Colon (tissue), 2 donors: ENCODE measurements around the gene HOXD8.

ENCODE experiments used
- FAIRE-seq: peaks from 2 replicates; lab custom pipeline; 2012; peaks lifted over from hg19 to GRCh38; lab: Jason Lieb, UNC
- donor health status: control.
- donor health status: control.

HOXD8 gene

DNA sequence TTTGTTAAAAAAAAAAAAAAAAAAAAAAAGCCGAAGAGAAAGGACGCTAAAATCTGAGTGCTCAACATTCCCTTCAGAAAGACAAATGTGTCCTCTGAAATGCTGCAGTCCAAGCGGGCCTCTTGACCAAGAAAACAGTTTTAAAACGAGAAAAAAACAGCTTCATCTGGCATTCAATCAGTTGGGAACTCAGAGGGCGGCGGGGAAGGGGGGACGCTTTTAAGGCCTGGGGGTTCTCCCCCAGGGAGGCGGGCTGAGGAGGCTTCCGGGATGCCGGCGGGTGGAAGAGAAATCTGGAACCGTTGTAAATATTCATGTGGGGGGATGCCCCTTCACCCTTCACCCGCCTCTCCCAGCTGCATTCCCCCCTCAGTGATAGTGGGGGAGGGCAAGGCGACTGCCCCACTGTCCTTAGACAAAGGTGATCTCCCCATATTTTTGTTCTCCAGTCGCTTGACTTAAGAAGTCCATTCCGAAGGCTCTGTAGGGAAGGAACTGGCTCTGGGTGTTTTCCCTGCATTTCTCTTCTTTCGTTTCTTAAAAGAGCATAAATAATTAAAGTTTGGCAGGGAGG, 25.7 kb upstream of the HOXD8 start:
- FAIRE-seq, result no peak

DNA sequence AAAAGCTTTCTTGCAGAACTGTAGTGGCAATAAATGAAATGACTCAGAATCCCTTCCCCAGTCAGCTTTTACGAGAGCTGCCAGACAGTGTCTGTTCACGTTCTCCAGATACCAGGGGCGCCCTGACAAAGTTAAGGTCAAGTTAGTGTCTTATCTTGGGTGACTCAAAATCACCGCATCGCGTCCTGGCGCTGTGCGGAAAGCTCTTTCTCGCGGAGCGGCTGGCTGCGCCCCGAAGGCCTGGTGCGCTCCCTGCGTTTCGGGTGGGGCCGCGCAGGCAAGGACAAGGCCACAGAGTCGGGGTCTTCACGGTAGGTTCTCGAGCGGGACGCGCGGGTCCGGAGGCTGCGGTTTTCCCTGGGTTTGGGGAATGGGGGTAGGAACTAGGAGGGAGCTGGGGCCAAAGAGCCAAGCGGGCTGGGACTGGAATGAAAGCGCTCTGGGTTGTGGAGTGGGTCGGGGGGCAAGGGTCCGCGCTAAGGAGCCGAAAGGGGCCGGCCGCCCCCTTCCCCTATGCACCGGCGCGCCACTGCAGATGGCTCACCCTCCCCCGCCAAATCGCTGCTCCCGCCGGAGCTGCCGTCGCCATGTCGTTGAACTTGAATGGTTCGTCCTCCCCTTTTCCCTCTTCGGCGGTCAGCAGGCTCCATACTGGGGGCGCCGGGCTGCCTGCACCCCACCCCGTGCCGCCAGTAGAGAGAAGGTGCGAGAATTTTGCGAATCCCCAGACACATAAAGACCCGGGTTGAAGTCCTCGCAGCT, 25.0 kb upstream of the HOXD8 start:
- no peak for FAIRE-seq

DNA sequence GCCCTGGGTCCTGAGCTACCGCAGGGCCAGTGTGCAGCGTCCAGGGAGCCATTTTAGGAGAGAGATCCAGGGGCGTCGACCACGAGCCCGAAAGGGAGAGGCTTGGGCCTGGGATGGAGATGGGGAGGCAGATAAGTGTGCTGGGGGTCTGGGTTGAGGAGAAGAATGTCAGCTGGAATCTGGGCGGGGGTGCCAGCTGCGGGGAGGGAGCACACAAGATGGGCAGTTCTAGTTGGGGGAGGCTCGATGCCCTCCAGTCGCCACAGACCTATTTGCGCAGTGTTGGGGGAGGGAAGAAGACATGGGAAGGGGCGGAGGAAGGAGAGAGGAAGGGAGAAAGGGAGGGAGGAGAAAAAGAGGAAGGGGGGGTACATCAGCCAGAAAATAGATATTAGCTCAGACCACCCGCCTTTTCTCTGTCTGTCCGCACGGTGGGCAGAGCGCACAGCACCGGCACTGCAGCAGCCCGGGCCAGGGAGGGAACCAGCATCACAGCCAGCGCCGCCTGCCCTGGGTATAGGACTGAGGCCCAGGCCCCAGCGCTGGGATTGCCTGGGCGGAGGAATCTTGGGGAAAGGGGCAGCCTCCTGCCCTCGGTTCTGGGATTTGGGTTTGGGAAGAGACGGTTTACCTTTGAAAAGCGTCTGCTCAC, 24.3 kb upstream of the HOXD8 start:
- no peak for FAIRE-seq

DNA sequence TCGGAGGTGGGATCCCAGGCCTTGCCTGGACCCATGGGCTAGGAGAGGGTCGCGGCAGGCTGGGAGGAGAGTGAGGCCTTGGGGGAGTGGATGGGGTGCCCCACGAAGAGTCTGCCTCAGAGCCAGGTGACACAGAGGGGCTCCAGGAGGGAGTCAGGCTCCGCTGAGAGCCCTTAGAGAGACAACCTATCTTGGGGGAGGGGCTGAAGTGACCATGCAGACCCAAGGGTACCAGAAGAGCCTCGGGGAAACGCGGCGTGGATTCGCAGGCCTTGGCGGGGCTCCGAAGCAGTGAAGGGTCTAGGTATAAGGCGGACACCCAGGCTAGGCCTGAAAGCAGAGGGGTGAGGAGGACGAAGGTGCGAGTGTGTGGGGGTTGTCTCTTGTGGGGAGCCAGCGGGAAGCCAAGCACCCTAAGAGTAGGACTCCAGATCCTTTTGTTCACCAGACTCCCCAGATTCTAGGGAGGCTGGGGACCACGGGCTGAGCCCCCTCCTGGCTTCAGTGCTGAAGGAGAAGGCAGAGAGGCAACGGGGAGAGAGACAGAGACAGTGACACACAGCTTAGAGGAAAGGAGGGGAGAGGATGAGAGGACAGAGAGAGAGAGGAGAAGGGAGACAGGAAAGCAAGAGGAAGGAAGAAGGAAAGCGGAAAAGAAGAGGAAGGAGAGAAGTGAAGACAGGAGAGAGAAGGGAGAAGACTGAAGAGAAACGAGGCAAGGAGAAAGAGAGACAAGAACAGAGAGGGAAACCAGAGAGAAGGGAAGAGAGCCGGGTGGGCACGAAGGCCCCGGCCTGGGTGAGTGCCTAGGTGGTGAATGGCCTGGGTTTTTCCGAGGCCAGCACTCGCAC, 23.6 kb upstream of the HOXD8 start:
- FAIRE-seq, result no peak

DNA sequence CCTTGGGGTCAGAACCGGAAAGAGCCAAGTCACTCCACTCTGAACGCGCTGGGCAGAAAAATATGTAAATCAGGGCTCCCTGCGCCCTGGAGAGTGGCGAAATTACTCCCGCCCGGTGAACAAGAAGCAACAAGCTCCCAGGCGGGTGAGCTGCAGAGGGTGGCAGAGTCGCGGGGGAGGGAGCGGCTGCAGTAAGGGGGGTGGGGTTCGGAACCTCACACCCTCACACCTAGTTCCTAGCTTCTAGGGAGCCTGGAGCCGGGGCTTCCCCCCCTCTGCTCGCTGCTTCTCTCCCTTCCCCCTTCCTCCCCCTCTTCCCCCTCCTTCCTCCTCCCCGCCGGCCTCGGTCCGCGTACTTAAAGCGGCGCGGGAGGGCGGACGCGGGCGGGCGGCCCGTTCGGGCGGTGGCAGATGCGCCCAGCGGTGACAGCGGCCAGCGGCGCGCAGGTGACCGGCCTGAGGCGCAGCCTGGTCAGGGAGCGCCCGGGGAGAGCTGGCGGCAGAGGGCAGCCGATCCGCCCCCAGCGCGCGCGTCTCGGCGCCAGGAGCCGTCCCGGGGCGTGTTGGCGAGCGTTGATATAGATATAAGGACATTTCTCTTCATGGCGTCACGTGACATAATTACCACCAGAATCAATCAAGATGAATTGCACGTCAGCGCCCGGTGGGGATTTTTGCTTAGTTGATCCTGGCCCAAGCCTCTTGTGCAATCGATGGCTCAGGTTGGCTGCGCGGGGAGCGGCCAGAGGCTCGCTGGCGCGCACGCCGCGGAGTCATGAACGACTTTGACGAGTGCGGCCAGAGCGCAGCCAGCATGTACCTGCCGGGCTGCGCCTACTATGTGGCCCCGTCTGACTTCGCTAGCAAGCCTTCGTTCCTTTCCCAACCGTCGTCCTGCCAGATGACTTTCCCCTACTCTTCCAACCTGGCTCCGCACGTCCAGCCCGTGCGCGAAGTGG, 22.6 kb upstream of the HOXD8 start, which contains the start of gene HOXD11:
TSS of gene HOXD11 (plus strand) at position 700 of the 959 bp plus-strand sequence. CDS start at position 776, 76 bp downstream.
- FAIRE-seq, result no peak

DNA sequence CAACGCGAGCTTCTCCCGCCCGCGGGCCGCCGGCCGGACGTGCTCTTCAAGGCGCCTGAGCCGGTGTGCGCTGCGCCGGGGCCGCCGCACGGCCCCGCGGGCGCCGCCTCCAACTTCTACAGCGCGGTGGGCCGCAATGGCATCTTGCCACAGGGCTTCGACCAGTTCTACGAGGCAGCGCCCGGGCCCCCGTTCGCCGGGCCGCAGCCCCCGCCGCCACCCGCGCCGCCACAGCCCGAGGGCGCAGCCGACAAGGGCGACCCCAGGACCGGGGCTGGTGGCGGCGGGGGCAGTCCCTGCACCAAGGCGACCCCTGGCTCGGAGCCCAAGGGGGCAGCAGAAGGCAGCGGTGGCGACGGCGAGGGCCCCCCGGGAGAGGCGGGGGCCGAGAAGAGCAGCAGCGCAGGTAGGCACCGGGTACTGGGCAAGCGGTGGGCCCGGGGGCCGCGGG, 21.7 kb upstream of the HOXD8 start:
- FAIRE-seq, result no peak

DNA sequence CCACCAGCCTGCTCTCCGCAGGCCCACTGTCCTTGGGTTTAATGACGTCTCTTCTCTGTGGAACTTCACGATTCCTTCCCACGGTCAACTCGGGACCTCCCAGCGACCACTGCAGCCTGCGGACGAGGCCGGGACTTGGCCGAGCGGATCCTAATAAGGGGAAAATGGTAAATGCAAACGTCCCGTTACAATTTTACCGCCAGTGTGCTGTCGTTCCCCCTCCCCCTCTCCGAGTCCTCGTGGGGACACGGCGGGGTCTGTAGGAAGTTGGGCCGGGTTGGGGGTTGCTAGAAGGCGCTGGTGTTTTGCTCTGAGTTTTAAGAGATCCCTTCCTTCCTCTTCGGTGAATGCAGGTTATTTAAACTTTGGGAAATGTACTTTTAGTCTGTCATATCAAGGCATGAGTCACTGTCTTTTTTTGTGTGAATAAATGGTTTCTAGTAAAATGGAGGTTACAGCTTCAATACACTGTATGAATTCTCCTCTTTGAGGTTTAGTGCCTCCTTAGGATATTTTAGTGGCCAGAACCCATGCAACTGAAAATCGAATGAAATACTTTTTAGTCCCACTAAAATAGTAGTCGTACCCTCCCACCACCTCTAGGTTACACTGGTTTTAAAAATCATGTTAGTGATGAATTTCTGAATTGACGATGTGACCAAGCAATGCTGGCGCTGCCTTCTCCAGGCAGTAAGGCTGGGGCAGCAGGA, 20.2 kb upstream of the HOXD8 start:
- FAIRE-seq, result no peak

DNA sequence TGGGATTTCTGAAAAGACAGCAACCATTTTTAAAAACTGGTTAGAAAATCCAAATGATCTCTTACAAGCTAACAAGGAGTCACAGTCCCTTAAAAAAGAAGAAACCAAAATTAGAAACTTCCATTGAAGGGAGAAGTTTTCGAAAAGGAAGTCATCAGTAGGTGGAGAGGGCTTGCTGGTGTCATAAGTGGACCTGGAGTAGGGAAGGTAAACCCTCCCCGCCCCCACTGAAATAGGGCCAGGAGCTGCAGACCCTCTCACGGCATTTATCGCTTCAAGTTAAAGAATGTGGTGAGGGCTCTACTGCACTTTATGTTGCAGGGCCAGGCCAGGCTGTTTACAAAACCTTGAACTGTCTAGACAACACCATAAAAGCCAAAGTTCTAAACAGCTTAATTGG, 19.6 kb upstream of the HOXD8 start:
- FAIRE-seq, result no peak

DNA sequence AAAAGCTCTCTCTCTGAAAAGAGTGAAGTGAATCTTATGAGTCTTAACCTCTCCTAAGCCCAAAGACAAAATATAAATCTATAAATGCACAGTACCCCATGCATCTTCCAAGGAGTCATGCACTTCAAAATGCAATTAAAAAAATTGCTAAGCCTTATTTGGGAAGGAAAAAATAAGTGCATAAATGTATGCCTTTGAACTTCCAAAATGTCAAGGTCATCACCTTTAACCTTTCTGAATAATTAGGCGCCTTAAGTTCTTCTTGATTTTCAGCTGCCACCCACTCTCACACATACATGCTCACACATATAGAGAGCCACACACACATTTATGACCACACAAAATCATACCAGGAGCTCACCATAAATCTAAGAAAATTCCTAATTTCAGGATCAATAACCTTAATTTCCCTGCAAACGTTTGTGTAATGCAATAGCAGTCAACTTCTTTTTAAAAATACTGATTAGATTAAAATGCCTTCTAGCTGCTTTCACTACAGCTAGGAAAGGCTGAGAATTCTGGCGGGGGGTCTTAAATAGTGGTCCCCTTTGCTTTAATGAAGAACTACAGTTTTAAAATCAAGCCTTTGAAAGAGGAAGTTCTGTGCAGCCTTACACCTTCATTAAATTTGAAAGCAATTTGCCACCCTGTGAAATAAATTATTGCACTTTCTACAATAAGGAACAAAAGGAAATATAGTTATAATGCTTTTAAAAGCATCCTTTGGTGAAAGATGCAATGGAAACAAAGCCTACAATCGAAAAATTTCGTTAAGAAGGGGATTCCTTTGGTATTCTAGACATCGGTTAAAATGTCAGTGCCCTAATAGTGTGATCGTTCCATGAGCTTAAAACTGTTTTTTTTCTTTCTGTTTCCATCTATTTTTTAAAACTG, 18.8 kb upstream of the HOXD8 start:
- FAIRE-seq, result no peak

DNA sequence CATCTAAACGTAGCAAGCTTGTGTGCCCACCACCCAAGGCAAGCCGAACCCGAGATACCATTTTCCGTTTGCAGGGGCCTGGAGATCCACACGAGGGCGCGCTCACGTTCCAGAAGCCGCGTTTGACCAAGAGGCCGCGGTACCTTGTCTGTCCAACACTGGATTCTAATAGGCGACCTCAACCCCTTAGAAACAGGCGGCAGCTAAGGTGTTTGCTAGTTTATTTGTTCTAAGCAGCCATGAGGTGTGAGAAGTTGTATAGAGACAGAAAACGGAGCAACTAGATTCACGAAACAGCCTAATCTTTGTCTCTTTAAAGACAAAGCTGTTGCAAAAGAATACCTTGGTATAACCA, 18.2 kb upstream of the HOXD8 start:
- no peak for FAIRE-seq

DNA sequence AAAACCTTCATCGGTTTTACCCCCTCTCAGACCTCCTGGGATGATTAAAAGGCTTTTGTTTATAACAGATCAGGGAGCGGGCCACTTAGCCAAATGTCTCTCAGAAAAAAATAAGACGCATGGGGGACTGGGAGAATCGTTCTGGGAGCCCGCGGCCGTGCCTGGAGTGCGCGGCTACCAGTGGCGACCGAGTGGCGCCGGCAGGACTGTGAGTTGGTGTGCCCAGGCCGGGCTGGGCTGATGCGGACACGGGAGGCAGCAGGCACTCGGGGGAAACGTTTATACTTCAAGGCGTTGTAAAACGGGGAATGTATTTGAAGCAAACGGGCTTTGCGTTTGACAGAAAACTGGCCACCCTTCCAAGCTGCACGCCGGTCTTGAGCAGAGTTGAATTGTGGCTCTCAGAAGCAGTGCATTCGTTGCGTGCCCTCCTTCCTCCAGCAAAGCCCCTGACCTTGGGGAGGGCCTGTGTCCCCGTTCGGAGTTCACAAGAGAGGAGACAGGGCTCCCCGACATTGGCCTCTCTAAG, 17.6 kb upstream of the HOXD8 start:
- FAIRE-seq, result no peak

DNA sequence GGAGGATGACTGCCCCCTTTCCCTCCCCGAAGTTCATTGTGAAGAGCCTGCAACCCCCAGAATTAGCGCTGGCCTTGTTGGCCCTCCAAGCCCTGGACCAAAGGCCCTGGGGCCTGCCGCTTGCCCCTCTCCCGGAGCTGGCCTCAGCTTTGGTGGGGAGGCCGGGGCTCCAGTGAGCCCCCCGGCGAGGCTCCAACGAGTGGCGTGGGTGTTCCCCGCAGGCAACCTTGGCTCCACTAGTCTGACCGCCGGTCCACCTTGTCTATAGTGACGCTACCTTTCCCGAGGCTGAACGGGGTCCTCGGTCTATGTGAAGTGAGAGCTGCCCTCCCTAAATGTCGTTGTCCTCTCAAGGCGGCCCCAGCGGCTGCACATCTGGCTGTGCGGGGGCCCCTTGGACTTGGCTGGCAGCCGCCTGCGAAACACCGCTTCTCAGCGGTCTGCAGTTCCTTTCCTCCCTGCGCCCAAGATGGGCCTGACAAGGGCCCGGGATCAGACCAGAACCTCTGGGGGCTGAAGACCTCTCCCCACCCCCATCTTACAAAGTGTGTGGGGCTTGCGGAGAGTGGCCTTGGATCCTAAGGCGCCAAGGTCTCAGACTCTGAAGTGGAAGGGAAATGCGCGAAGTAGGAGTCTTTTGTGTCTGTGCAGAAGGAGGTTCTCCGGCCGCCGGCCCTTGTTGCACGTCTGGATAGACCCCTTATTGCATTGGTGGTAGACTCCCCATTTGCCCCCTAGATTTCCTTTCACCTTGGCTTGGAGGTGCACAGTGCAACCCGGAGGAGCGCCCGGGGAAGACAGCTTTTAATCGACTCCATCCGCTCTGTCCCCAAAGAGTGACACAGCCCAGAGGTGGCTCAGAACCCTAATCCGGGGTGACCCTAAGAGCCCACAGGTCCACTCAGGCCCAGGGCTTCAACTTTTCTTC, 16.9 kb upstream of the HOXD8 start:
- no peak for FAIRE-seq

DNA sequence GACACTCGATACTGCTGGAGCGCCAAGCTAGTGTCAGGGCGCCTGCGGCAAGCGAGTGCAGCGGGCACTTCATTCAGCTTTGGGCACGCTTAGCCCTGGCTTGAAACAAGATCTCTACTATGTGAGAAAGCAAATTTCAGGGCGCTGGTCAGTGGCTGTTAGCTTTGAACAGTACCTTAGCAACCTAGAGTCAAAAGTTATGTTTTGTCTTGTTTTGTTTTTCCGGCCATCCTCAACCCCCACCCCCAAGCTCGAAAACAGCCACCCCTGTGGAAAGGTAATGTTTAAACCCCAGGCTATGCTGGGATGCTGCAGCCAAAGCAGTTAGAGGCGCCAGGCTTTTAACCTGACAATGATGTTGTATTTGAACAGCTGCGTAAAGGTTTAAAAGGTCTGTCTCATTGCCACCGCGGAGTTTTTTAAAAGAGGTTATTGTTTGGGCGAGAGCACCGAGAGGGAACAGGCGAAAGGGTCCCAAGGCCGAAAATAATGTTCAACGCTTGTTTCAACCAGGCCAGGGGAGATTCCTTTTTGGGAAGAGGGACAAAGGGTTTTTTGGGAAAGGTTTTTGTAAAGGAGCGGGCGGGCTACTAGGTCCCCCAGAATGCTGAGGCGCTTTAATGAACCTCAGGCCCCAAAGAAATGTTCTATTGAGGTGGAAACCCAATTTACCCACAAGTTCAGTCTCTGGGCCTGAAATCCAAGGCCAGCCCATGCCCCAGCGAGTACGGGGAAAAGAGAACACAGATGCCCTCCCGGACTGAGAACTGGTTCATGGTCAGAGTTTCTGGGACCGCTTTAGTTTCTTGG, 15.2 kb upstream of the HOXD8 start:
- no peak for FAIRE-seq

DNA sequence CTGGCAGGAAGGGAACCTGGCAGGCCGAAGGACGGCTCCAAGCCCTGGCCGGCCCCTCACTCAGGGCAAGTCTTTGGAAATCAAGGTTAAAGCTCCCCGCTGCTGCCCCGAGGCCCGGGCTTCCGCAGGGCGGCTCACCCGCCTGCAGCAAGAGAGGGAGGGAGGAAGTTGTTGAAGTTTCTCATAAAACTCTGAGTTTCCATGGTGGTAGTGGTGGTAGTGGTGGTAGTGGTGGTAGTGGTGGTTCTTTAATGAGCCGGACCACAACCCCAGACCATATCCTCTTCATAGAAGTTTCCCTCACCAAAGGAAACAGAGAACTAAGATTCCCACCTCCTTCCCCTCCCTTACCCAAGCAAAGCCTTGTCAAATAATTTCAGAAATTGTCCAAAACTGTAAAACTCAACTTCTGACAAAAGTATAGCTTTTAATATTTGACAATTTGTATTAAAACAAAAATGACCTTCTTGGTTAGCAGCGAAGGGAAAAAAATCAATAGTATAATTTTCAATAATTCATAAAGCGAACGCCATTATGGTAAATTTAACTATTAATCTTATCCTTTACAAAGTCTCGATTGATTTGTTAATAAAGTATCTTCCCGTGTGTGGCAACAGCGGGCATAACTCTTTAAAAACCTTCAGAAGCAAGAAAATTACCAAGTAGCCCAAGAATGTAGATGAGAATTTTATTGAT, 14.4 kb upstream of the HOXD8 start:
- FAIRE-seq, result no peak

DNA sequence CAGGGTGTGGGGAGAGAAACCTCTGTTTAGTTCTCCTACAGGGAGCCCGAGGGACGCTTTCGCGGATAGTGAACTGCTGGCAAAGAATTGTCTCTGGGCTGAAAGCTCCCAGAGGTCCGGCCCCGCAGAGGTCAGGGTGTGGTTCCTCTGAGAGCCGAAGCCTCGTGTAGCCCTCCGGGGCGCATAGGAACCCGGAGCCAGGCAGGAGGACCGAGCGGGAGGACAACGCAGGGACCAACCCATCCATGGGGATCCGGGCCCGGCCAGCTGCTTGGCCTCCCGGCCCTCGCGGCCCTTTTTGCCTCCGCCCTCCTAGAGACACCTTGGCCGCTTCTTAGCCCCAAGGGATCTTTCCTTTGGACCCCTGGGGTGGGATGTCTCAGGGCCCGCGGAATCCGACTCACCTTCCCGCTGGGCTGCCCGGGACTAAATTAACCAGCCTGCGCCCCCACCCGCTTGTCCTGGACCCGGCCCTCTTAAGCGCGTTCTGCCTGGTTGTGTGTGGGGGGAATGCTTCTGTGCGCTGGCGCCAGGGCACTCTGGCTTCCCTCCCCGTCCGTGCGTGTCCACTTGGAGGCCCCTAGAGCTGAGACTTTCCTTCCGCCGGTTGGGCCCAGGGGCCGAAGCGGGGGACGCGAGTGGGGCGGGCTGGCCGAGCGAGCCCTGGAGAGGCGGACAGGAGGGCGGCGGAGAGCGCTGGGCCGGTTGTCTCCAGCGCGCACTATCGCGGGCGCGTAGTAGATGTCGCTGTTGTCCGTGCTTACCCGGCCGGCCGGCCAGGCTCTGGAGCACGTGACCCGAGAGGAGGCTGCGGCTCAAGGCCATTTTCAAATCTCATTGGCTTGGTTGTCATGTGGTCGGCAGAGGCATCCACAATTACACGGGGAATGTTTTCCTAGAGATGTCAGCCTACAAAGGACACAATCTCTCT, 13.4 kb upstream of the HOXD8 start, which contains the start of gene HOXD10:
TSS of gene HOXD10 (plus strand) at position 896 of the 931 bp plus-strand sequence. CDS start 56 bp downstream, outside the sequence.
- FAIRE-seq, result no peak
